H1 (cell line): ENCODE data around the gene GPS1. TPM values are rescaled to one million over a fixed set of nuclear protein-coding genes. Genes with fewer than 3 reads are reported as not detected.

Source experiments
- BRCA1 ChIP-seq: IDR thresholded peaks from 2 replicates; pipeline ENCODE4 v1.6.1; 2012; ENCODE audit warnings: low read depth, low read length, improper control_type of control experiment
- EP300 ChIP-seq, 2 experiments: IDR thresholded peaks; 1 replicate in 1 of 2; 2 replicates in 1 of 2; pipeline ENCODE4 v1.6.1; 2011 to 2012; ENCODE audit warnings: low read depth in 2 of 2, low read length in 2 of 2, mild to moderate bottlenecking in 2 of 2, borderline replicate concordance in 1 of 2, inconsistent platforms in 1 of 2, moderate library complexity in 1 of 2
- GTF2F1 ChIP-seq: IDR thresholded peaks from 2 replicates; pipeline ENCODE4 v1.6.1; 2012; ENCODE audit warnings: low read depth, low read length, improper control_type of control experiment, borderline replicate concordance
- SIN3A ChIP-seq, 2 experiments: IDR thresholded peaks in 1 of 2; conservative IDR thresholded peaks in 1 of 2; 2 replicates each; pipeline ENCODE4 v1.6.1; 2011 to 2012; ENCODE audit warnings: low read length in 2 of 2, improper control_type of control experiment in 1 of 2, low read depth in 1 of 2, mild to moderate bottlenecking in 1 of 2
- polyA plus RNA-seq, 7 experiments: library from polyadenylated mRNA; depleted of rRNA in 3 of 7; stranded (reverse) in 5 of 7; unstranded in 2 of 7; fragments of >200 nt in 5 of 7; fragments of 200-250 nt in 2 of 7; gene quantifications; 1 replicate in 5 of 7; 2 replicates in 1 of 7; 4 replicates in 1 of 7; pipeline versions ENCODE4 v1.2.1 to v1.2.3, GENCODE V29; 2011 to 2013; ENCODE audit warnings: missing spikeins in 2 of 7, mixed read lengths in 2 of 7
- total RNA-seq: library from RNA; stranded (reverse); fragmentation: NEBNext Ultra II Directional; extraction: Animal tissue kit (Norgen Biotek cat#: 25700); gene quantifications from 2 replicates; pipeline ENCODE4 v1.2.1, GENCODE V29; 2021
- TF ChIP-seq, protein P1 (sequence below): fragments of 300-600 bp; sonication (generic); IDR thresholded peaks from 2 replicates; pipeline ENCODE4 v1.7.1; 2012; ENCODE audit warnings: low read length, moderate library complexity, mild to moderate bottlenecking, inconsistent platforms; ENCODE audit not compliant: insufficient replicate concordance
- TF ChIP-seq, protein P2 (sequence below): IDR thresholded peaks from 2 replicates; pipeline ENCODE4 v1.6.1; 2011; ENCODE audit warnings: low read length, improper control_type of control experiment

Gene GPS1
- total and polyA plus RNA-seq, 2 of the 8 experiments (the other 6 are each of a cell fraction or from before 2014, with no cell fraction given) = 153 to 277 TPM

DNA sequence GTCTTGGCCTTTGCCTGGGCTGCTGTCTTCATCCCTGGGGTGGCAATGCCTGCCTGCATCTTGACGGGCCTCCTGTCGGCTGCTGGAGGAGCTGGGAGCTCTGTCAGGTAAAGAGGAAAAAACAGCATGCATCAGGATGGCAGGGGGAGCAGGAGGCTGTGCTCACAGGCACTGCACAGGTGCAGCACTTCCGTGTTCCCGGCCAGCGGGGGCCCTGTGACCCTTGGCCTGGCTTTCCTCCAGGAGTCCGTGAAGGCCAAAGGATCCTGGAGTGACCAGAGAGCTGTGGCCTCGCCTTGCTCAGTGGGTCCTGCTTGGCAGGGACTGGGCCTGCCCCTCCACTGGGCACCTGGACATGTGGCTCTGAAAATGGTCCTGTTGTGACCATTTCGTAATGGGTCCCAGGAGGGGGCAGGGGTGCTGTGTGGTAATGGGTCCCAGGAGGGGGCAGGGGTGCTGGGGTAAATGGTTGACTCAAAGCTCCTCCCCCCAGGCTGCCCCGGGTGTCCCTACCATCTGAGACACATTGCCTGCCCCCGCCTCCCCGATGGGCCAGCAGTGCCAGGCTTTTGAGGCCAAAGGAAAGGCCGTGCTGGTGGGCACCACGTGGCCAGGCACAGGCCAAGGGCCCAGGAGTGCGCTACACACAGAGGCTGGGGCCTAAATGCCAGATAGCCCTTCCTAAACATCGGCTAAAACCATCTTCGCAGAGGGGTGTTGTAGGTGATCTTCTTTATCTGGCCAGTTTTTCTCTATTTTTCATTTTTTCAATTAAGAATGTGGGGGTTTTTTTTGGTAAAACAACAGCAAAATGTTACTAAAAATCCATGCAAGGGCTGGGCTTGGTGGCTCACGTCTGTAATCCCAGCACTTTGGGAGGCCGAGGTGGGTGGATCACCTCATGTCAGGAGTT is 50.3 kb downstream of the GPS1 start (continued):
- TF ChIP-seq, protein P1, sequence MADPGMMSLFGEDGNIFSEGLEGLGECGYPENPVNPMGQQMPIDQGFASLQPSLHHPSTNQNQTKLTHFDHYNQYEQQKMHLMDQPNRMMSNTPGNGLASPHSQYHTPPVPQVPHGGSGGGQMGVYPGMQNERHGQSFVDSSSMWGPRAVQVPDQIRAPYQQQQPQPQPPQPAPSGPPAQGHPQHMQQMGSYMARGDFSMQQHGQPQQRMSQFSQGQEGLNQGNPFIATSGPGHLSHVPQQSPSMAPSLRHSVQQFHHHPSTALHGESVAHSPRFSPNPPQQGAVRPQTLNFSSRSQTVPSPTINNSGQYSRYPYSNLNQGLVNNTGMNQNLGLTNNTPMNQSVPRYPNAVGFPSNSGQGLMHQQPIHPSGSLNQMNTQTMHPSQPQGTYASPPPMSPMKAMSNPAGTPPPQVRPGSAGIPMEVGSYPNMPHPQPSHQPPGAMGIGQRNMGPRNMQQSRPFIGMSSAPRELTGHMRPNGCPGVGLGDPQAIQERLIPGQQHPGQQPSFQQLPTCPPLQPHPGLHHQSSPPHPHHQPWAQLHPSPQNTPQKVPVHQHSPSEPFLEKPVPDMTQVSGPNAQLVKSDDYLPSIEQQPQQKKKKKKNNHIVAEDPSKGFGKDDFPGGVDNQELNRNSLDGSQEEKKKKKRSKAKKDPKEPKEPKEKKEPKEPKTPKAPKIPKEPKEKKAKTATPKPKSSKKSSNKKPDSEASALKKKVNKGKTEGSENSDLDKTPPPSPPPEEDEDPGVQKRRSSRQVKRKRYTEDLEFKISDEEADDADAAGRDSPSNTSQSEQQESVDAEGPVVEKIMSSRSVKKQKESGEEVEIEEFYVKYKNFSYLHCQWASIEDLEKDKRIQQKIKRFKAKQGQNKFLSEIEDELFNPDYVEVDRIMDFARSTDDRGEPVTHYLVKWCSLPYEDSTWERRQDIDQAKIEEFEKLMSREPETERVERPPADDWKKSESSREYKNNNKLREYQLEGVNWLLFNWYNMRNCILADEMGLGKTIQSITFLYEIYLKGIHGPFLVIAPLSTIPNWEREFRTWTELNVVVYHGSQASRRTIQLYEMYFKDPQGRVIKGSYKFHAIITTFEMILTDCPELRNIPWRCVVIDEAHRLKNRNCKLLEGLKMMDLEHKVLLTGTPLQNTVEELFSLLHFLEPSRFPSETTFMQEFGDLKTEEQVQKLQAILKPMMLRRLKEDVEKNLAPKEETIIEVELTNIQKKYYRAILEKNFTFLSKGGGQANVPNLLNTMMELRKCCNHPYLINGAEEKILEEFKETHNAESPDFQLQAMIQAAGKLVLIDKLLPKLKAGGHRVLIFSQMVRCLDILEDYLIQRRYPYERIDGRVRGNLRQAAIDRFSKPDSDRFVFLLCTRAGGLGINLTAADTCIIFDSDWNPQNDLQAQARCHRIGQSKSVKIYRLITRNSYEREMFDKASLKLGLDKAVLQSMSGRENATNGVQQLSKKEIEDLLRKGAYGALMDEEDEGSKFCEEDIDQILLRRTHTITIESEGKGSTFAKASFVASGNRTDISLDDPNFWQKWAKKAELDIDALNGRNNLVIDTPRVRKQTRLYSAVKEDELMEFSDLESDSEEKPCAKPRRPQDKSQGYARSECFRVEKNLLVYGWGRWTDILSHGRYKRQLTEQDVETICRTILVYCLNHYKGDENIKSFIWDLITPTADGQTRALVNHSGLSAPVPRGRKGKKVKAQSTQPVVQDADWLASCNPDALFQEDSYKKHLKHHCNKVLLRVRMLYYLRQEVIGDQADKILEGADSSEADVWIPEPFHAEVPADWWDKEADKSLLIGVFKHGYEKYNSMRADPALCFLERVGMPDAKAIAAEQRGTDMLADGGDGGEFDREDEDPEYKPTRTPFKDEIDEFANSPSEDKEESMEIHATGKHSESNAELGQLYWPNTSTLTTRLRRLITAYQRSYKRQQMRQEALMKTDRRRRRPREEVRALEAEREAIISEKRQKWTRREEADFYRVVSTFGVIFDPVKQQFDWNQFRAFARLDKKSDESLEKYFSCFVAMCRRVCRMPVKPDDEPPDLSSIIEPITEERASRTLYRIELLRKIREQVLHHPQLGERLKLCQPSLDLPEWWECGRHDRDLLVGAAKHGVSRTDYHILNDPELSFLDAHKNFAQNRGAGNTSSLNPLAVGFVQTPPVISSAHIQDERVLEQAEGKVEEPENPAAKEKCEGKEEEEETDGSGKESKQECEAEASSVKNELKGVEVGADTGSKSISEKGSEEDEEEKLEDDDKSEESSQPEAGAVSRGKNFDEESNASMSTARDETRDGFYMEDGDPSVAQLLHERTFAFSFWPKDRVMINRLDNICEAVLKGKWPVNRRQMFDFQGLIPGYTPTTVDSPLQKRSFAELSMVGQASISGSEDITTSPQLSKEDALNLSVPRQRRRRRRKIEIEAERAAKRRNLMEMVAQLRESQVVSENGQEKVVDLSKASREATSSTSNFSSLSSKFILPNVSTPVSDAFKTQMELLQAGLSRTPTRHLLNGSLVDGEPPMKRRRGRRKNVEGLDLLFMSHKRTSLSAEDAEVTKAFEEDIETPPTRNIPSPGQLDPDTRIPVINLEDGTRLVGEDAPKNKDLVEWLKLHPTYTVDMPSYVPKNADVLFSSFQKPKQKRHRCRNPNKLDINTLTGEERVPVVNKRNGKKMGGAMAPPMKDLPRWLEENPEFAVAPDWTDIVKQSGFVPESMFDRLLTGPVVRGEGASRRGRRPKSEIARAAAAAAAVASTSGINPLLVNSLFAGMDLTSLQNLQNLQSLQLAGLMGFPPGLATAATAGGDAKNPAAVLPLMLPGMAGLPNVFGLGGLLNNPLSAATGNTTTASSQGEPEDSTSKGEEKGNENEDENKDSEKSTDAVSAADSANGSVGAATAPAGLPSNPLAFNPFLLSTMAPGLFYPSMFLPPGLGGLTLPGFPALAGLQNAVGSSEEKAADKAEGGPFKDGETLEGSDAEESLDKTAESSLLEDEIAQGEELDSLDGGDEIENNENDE = no peak
- TF ChIP-seq GTF2F1 (no peak), EP300 (IDR thresholded peaks at IDR 0.05; ENCODE audit: borderline replicate concordance in 1 of 2, low read depth in 2 of 2, low read length in 2 of 2) (no peak), SIN3A (conservative IDR thresholded peaks at IDR 0.05 in 1 of 2, IDR thresholded peaks at IDR 0.05 in 1 of 2; ENCODE audit: low read depth in 1 of 2, low read length in 2 of 2) (no peak), BRCA1 (no peak)
- TF ChIP-seq, protein P2, sequence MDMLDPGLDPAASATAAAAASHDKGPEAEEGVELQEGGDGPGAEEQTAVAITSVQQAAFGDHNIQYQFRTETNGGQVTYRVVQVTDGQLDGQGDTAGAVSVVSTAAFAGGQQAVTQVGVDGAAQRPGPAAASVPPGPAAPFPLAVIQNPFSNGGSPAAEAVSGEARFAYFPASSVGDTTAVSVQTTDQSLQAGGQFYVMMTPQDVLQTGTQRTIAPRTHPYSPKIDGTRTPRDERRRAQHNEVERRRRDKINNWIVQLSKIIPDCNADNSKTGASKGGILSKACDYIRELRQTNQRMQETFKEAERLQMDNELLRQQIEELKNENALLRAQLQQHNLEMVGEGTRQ = no peak
- TF ChIP-seq, all 59 proteins: peak for 0
